IPS-NIHi11 (cell line): ENCODE results near the gene MAML2.

ENCODE experiments used
- DNase-seq: peaks from one replicate; pipeline ENCODE4 v3.0.0; 2012; ENCODE audit warnings: mixed read lengths, low spot score

Gene MAML2

DNA sequence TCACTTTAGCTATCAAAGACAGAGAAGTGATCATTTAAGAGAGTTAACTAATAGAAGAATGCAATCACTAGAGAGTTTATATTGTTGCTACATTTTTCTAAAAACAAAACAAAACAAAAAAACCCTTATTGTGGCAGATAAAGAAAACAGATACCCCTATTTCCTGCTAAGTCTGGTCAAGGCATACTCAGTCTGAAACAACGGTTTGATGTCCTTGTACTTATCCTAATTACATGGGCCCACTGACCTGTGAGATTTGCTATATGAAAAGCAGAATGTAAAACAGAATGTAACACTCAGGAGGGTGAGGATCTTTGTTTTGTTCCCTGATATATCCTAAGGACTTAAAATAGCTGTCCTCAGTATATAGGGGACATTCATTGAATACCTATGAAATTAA is 24.6 kb downstream of the MAML2 start:
- no peak for DNase-seq

DNA sequence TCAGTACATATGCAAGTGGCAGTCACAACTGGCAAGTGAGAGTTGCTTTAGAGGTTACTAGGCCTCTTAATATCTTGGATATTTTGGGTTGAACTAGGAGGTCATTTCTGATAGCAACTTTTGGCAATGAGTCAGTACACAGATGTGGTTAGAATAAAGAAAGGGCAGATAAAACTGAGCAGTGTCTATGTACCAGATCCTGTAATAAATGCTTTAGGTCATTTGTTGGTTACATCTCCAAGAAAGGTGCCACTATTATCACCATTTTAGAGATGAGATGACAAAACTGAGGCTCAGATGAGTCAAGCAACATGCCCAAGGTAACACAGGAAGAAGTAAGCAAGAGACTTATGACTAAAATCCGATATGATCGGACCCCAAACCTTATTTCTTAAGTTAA is 25.0 kb downstream of the MAML2 start:
- no peak for DNase-seq

DNA sequence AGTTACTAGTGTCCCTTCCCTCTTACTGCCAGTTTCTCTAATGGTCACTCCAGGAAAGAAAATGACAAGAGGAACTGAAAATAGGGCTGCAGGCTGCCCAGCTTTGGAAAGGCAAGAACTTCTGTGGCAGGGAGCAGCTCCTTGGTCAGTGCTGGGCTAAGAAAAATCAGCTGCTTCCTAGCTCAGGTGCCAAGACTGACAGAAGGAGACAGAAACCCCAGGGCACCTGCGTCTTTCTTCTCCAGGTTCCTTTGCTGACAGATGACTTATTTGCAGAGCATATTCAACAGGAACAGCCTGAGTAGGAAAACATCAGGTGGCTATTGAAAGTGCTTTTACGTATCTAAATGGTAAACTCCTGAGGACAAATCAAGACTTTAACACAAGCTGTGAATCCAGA is 25.4 kb downstream of the MAML2 start:
- DNase-seq = no peak

DNA sequence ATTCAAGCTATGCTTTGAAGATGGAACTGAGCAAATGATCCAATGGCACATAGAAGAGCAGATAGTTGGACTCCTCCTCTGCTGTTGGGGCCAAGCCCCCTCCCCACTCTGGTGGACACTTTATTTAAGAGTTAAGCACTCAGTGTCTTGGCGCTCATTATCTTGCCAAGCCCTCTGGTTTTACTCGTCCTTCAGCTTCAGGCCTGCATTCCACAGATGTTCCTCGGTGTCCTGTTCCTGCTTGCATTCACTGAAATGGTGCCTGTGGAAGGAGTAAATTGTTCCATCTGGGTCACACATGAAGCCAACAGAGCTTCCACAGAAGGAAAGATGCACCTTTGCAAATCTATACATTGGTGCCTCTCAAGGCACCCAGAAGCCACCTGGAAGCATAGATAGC is 26.1 kb downstream of the MAML2 start:
- no peak for DNase-seq

DNA sequence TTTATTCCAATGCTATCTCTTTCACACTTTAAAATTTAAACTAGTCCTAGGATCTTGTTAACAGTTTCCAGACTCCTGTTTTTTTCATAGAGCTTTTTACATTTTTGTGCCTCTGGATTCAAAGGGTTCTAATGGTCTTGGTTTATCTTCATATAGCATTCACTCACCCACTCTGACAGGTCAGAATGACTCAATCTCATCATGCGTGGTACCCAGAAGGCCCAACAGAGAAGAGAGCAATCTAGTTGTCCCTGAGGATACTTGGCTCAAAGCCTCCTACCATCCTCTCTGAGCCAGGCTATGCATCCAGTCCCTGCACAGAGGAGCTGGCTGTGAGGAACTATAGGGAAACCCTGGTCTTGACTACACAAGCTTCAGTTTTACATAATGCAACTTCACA is 27.5 kb downstream of the MAML2 start:
- DNase-seq = no peak

DNA sequence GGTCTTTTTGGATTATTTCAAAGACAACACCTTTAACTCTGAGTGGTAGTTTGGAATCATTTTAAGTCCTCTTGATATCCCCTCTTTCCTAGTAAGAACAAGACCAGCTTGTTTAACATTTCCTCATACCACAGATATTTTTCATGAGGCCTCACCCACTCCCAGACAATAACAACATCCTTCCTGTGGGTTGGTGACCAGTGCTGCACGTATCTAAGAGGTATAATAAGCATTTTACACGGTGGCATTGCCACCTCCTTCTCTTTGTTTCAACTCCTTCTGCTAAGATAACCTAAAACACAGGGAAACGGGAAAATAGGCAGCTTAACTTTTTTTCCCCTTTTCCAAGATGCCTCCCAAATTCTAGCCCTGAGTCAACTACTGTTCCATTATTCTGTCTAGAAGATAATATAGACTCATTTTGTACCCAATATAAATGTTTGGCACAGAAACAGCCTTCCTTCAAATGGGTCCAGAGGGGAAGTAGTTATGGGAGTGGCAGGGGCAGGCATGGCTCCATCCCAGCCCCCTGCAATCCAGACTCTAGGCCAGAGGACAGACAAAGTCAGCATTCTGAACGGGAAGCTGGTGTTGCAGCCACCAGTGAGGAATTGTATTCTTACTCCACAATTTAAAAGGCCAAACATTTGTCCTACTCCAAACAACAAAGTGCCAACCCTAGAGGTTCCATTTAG is 28.5 kb downstream of the MAML2 start:
- DNase-seq = no peak

DNA sequence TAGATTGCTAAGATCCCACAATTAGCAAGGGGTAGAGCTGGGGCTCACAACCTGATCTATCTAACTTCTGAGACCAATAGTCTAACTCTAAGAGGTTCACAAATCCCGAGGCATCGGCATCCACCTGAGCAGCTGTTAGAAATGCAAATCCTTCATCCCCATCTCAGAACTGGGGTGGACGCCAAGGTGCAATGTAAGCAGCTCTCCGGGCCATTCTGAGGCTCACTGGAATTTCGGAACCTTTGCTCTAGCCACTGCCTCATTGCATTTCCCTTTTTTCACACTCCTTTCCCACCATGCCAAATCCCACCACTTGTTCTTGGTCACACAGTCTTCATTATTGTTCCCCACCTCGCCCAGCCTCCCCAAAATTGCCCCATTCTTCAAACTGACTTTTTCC is 29.8 kb downstream of the MAML2 start:
- no peak for DNase-seq

DNA sequence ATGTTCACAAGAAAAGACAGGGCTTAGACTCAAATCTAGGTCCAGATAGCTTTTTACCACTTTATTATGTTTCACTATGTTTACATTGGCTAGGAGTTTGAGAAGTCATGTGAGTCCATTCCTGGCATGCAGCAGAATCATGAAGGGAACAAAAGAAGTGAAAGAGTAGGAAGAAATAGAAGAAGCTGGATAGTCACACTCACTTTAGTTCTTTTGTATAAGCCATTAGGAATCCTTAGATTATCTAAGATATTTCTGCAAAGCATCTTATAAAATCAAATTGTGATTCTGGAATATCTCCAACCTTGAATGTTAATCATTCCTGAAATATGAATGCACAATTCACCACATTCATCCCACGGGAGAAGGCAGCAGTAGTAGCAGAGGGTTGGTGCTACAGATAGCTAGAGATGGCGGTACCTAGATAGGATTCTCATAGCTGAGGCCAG is 31.9 kb downstream of the MAML2 start:
- DNase-seq = no peak

DNA sequence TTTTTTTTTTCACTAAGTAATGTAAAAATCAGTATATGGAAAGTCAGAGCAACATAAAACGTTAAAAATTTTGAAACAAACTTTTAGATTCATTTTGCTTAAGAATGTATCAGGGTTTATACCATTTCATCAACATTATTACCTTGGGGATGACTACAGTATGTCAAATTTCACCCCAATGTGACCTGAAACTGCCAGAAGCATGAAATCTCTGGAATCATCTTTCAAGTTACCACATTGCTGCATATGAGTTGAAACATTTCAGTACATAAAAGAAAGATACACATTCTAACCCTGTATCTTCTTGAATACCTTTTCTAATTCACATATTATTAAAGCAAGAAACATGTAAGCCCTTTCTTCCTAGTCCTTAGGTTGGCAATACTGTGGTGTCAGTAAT is 32.8 kb downstream of the MAML2 start:
- no peak for DNase-seq

DNA sequence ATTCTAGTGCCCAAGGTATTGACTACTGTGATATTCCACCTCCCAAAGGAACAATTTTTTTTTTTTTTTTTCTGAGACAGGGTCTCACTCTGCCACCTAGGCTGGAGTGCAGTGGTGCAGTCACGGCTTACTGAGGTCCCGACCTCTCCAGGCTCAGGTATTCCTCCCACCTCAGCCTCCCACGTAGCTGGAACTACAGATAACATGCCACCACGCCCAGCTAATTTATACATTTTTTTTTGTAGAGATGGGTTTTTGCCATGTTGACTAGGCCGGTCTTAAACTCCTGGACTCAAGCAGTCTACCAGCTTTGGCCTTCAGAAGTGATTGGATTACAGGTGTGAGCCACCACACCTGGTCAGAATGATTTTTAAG is 33.4 kb downstream of the MAML2 start:
- DNase-seq = no peak

DNA sequence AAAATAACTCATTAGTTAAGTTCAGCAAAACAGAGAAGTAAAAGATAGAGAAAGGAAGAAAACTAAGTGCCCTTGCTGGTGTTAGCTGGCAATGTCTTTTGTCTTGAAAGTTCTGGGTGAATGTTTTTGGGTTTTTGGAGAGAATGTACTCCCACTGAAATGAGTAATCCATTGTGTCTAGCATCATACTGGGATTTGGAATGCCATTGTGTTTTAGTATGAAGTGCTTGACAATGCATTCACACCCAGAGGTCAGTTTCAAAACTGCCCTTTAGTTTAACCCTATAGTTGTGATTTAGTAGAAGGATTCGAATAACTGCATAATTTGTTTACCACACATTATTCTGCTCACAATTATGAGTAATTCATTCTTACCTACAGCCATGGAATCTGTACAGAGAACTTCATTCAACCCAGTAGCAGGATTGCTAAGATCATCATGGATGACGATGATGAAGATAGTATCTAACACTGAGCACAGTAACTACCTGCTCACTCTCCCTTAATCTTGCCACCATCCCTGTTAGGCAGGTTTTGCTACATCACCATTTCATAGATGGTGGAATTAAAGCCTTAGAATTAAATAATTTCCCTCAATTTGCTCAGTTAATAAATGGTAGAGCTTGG is 33.9 kb downstream of the MAML2 start:
- no peak for DNase-seq

DNA sequence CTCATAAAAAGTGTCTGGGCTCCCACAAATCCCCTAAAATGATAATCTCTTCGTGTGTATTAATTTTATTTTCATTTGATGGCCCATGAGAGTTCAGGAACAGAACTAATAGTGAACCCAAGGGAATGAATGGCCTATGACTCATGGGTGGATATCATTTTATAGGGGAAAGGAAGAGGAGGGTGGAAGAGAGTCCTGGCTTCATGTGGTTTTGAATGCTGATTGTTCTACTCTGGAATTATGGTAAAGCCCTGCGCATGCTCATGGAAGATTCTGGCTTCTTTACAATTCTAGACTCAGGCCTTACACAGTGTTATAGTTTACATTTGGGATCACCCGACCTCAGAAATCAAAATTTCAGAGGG is 35.2 kb downstream of the MAML2 start:
- DNase-seq = no peak

DNA sequence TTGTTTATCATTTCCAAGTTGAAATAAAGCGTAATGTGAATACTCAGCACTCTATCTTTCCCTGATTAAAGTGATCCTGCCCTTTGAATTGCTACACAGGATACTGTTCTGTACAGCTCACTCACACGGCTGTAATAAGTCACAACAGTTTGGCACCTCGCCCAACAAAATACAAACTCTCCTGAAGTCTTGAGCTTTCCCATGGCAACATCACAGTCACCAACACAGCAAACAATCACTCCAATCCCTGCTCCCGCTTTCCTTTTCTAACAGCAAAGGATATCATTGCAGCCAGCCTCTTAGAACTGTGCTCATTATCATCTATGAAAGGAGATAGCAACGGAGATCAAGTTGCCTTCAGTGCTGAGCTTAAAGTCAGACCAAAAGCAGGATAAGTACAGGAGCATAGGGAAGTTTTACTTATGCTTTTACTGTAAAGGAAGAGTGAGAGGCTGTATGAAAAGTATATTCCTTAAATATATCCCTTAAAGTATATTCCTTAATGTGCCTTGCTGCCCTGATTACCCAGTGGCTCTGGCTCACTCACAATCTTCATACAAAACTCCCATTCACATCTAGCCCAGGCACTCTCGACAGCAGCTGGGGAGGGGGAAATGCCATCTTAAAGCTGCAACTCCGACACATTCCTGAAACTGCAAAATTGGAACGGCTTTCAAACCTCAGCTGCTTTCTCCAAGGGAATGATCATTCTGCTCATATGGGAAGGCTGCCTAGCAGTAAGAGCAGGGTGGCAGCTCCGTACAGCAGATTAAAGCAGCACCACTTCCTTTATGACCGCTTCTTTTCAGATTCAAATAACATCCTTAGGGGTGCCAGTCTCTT is 35.8 kb downstream of the MAML2 start:
- DNase-seq = peak; percentile 35

DNA sequence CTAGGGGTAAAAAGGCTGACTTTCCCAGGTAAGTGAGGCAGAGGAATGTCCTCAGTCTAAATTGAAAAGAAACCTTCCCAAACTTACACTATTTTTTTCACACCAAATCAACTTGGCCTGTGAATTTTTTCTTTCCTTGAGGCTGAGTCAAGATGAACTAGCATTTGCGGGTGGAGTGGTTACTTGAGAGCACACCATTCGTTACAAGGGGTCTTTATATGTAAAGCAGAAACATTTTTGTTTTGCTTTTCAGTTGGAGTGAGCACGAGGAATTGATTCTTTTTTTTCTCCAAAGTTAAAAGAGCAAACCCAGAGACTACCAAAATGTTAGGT is 36.4 kb downstream of the MAML2 start:
- DNase-seq = no peak

DNA sequence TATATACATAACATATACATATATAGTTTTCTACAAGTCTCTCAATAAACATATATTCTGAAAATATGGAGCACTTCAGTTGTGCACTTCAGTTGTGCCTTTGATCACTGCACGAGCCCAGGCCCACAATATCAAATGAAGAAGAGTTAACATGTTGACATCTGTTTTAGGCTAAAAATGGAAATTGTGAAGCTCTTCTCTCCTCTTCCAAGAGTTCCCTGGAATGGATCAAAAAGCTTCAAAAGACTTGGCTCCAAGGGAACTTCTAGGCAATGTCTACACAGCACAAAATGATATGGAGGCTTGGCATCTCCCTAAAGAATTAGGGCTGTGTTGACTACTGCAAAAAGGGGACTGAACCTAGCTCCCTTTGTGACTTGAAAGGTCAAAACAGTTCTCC is 36.9 kb downstream of the MAML2 start:
- DNase-seq = no peak

DNA sequence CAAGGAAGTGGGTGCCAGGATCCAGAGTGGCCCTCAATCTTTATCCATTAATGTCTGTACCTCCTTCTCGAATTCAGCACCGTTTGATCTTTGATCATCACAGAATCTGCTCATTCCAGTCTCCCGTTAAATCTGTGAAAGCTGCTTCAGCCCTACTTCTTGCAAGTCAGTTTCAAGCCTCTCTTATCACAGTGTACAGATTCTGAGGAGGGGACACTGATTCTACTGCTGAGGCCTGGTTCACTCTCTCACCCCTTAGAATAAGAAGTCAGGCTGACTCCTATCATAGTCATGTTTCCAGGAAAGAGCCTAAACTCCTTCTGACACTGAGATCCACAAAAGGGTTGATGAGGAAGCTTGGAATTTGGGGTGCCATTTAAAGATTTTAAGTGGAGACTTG is 39.0 kb downstream of the MAML2 start:
- no peak for DNase-seq

DNA sequence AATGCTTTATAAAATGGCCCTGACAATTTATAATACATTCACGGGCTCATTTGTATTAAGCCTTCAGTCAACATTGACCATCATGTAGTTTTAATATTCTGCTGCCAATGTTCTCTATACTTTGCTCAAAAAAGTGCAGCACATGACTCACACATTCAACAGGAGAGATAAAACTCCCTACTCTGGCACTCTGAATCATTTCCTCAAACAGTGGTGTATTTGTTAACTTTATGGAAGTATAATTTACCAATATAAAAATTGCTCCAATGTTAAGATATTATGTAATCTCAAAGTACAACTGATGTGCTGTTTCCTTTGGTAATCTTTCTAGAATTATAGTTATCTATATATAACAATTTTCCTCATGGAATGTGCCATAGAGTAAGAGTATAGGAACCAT is 39.9 kb downstream of the MAML2 start:
- no peak for DNase-seq

DNA sequence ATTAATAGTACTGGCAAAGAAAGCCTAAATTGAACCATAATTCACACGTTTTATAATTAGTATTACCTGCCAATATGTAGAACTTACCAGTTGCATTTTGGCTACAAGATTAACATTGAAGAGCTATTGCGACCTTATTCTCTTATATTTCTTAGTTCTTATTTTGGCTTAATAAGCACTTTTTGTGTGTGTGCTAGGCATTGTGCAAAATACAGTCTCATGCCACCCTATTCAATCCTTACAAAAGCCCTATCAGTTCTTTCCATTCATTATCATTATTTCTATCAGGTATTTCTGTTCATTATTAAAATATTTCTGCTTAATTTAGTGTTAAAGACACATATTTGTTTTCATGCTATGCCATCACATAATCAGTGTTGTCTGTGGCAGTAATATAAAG is 41.2 kb downstream of the MAML2 start:
- no peak for DNase-seq

DNA sequence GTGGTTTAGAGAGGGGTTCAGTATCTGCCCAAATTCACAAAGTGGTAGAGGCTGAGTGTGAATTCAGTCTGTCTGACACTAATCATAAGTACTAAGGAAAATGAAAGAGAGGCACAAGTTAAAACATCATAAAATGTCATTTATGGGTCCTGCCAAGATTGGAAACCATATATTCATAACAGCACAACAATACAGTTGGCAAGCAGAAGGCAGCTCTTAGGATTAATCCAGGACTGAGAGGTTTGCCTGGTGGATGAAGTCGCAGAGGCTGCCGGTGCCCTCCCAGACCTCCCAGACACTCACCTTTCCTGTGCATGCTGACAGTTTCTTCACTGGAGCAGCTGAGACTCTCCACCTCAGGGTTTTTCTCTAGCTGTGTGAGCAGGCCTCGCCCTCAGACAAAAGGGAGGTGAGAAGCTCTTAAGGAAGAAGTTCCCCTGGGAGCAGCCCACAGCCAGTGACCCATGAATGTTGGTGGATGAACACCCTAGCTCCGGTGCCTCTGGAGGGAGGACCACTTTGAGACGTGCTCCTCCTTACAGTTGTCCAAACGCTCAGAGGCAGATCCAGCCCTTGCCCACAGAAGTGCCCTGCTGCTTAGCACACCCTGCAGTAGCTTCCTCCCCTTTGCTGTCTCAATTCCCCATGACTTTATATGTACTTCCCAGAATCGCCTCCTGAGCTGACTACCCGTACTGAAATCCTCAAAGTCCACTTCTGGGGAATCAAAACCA is 43.7 kb downstream of the MAML2 start:
- DNase-seq = no peak

DNA sequence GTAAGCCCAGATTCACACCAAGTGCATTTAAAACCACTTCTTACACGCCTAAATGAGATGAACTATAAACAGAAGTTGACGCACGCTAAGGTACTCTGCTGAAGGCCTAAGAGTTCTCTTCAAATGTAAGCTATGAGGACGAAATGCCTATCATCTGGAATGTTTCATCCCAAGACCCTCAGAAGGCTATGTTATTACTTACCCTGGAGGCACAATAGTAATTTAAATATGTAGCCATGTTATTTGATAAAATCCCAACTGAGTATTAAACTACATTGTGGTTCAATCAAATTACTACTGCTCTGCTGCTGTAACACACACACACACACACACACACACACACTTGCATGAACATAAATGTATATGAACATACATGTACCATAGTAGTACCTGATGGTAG is 47.6 kb downstream of the MAML2 start:
- DNase-seq = no peak

DNA sequence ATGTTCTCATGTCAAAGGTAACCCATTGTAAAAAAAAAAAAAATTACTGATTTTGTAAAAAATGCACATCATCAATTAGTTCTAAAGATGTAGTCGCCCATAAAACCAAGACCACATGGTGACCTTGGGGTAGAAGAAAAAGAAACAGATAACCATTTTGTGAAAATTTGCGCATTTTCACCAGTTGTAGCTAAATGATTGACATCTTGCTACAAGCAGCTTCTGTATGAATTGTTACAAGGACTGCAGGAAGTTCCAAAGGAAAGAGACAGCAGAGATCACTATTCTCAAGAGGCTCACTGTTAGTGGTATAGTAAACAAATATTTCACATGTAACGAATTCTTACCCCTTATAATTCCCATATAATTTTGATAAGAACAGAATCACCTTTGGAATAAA is 48.7 kb downstream of the MAML2 start:
- no peak for DNase-seq

DNA sequence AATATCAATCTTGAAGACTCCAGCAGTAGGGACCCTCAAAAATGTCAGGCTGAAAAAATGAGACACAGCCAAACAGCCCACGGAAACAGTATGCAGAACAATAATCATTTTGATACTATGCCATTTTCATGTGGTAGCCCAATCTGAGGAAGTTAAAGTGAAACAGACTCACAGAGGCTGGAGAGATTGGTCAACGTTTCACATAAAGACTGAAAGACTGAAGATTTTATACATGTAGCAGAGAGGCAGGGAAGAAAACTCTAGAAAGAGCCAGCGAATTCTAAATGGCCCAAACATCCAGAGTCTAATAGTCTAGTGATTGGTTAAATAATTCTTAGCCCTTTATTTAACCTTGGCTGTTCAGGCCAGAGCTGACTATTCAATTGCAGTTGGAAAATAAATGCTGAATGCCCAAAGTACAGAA is 49.4 kb downstream of the MAML2 start:
- DNase-seq = no peak

DNA sequence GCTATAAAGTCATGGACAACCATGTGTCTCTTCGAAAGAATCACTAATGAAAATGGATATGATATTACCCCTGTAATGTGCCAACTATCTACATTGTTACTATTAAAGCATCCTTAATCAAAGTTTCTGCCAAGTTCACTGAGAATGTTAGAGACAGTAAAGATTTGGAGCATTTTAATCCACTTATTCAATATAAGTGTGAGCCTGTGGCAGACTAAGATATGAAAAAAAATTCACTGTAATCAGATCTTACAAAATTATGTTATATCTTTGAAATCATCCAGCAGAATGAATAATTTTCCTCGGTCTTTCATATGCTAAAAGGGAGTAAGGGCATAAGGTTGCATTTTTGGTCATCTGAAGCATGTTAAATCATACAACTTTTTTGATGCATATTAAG is 49.9 kb downstream of the MAML2 start:
- DNase-seq = no peak
